Stomach smooth muscle (tissue), 2 donors: ENCODE data around the gene BNC2.

Experiments used
- H3K27ac ChIP-seq: one replicate; pipeline ENCODE4 v1.7.0; 2013; ENCODE audit warnings: mild to moderate bottlenecking, low read length, inconsistent platforms
- H3K27me3 ChIP-seq, 2 donors: one replicate each; pipeline ENCODE4 v1.7.0; 2013; ENCODE audit warnings: low read length in 2 of 2; ENCODE audit not compliant: insufficient read depth in 2 of 2, control insufficient read depth in 1 of 2
- H3K36me3 ChIP-seq, 2 donors: one replicate each; pipeline ENCODE4 v1.7.0; 2013; ENCODE audit warnings: low read length in 2 of 2; ENCODE audit not compliant: control insufficient read depth in 2 of 2, insufficient read depth in 2 of 2
- H3K4me1 ChIP-seq: one replicate; pipeline ENCODE4 v1.7.0; 2013; ENCODE audit warnings: low read length; ENCODE audit not compliant: control insufficient read depth, insufficient read depth
- H3K4me3 ChIP-seq, 2 donors: one replicate each; pipeline ENCODE4 v1.7.0; 2013; ENCODE audit warnings: low read length in 2 of 2
- H3K9ac ChIP-seq, 2 donors: one replicate each; pipeline ENCODE4 v1.7.0; 2013; ENCODE audit warnings: low read length in 2 of 2, mild to moderate bottlenecking in 1 of 2
- H3K9me3 ChIP-seq, 2 donors: one replicate each; pipeline ENCODE4 v1.7.0; 2013; ENCODE audit warnings: low read length in 2 of 2; ENCODE audit not compliant: control insufficient read depth in 2 of 2
- donor health status: healthy.
- donor health status: Pancreatic carcinoma.

Gene BNC2

DNA sequence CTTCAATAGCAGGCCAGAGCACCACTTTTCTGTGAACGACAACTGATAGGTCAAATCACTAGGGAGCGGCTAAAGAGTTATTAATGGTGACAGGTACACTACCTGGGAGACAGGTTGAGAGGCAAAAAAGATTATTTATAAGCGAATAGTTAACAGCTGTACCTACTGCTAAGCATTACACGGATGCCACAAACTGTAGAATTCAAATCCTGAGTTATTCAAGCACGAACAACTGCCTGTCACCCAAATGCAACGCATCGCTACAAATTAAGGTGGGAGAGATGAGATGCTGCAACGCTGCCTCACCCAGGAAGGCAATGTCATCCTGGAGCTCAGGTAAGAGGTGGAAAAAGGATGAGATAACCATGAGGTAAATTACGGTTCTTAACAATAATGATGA lies 342.9 kb downstream of the BNC2 start:
- Histone ChIP-seq H3K4me1 (peaks cover 8% of the 10 kb centered on the region), H3K27me3 (no peaks in the 10 kb centered on the region), H3K9ac (no peak overlapping the region), H3K27ac (no peak overlapping the region), H3K36me3 (no peaks in the 10 kb centered on the region), H3K9me3 (no peaks in the 10 kb centered on the region), H3K4me3 (no peak overlapping the region)

- H3K27me3 ChIP-seq = no peaks in the 10 kb centered on the region
- no peak overlapping the region for H3K4me3 ChIP-seq
- H3K4me1 ChIP-seq = peaks cover 20% of the 10 kb centered on the region
- H3K9ac ChIP-seq = no peak overlapping the region
- H3K9me3 ChIP-seq = no peaks in the 10 kb centered on the region
- no peaks in the 10 kb centered on the region for H3K36me3 ChIP-seq
- no peak overlapping the region for H3K27ac ChIP-seq
Measured at GRCh38 chr9:16526380-16526779, 344.1 kb downstream of the BNC2 start.

DNA sequence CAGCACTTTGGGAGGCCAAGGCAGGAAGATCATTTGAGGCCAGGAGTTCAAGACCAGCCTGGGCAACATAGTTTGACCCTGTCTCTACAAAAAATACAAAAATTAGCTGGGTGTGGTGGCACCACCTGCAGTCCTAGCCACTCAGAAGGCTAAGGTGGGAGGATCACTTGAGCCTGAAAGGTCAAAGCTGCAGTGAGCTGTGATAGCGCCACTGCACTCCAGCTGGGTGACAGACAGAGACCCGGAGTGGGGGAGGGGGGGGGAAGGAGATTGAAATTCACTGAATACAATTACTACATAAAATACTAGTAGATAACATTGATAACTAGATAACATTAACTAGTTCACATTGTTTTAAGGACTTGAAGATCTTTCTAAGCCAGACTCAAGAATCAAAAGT lies 345.6 kb downstream of the BNC2 start:
- no peaks in the 10 kb centered on the region for H3K27me3 ChIP-seq
- no peak overlapping the region for H3K9ac ChIP-seq
- H3K4me3 ChIP-seq = no peak overlapping the region
- no peaks in the 10 kb centered on the region for H3K36me3 ChIP-seq
- peaks cover 18% of the 10 kb centered on the region for H3K4me1 ChIP-seq
- no peak overlapping the region for H3K27ac ChIP-seq
- no peaks in the 10 kb centered on the region for H3K9me3 ChIP-seq

DNA sequence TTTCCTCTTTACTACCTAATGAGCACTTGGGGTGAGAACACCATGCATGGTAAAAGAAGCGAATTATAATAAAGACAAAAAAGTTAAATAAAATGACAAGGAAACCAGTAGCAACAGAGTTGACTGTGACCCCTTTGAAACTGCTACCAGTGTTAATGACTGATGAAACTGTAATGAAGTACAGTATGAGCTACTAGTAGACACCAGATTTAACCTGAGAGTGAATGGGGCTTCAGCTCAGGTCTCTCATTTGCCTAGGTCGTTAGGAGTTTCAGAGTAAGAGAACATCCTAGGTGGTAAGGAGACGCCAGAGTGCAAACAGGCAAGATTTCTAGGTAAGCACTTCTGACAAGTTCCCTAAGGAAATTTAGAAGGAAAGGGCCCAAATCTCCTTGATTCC lies 346.4 kb downstream of the BNC2 start:
- Histone ChIP-seq H3K4me3 (no peak overlapping the region), H3K4me1 (peaks cover 18% of the 10 kb centered on the region), H3K9me3 (no peaks in the 10 kb centered on the region), H3K27me3 (no peaks in the 10 kb centered on the region), H3K9ac (no peak overlapping the region), H3K27ac (no peak overlapping the region), H3K36me3 (no peaks in the 10 kb centered on the region)

DNA sequence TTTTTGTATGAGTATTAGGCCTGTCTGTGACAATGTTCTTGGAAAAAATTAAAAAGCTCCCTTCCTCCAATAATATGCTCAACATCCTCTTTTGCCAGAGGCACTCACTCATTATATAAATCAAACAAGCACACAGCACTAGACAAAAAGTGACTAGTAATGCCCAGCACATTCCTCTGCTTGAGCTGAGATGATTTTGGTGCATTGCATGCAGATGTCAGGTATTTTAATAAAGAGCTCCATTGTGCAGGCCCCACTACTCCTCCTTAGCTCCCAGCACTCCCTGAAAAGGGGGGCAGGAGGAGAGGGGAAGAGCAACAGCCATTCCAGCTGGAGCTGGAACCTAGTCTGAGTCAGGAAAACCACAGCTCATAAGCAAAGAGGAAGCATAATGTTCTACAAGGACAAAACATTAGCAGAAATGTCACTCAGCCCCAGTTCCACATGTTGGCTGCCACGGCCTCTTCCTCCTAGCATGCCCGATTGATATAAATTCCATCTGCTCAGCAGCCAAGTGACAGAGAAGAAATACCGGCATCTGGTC lies 348.5 kb downstream of the BNC2 start:
- H3K27ac ChIP-seq = peak overlapping the region; percentile 68
- no peaks in the 10 kb centered on the region for H3K27me3 ChIP-seq
- H3K36me3 ChIP-seq = no peaks in the 10 kb centered on the region
- H3K4me1 ChIP-seq = peaks cover 18% of the 10 kb centered on the region
- H3K9ac ChIP-seq = peak overlapping the region in 1 of 2 donors; percentile 5
- H3K4me3 ChIP-seq = no peak overlapping the region
- H3K9me3 ChIP-seq = no peaks in the 10 kb centered on the region

- Histone ChIP-seq H3K27me3 (no peaks in the 10 kb centered on the region), H3K4me1 (peaks cover 30% of the 10 kb centered on the region), H3K9ac (no peak overlapping the region), H3K27ac (peak overlapping the region; percentile 32), H3K4me3 (no peak overlapping the region), H3K9me3 (no peaks in the 10 kb centered on the region), H3K36me3 (no peaks in the 10 kb centered on the region)
Measured at GRCh38 chr9:16519001-16519400, 351.5 kb downstream of the BNC2 start.

- H3K27ac ChIP-seq = peak overlapping the region; percentile 56
- peaks cover 21% of the 10 kb centered on the region for H3K4me1 ChIP-seq
Measured at GRCh38 chr9:16516891-16517290, 353.6 kb downstream of the BNC2 start.

GRCh38 chr9:16515879-16516301 lies 354.6 kb downstream of the BNC2 start:
- H3K4me1 ChIP-seq = peaks cover 13% of the 10 kb centered on the region
- H3K9ac ChIP-seq = no peak overlapping the region
- peak overlapping the region in 1 of 2 donors; percentile 31 for H3K4me3 ChIP-seq
- H3K27me3 ChIP-seq = no peaks in the 10 kb centered on the region
- H3K36me3 ChIP-seq = no peaks in the 10 kb centered on the region
- H3K27ac ChIP-seq = peak overlapping the region; percentile 31
- no peaks in the 10 kb centered on the region for H3K9me3 ChIP-seq

More at GRCh38 chr9:16516891-16517290, 353.6 kb downstream of the BNC2 start:
- H3K9me3 ChIP-seq = no peaks in the 10 kb centered on the region
- no peaks in the 10 kb centered on the region for H3K36me3 ChIP-seq
- no peak overlapping the region for H3K9ac ChIP-seq
- H3K27me3 ChIP-seq = no peaks in the 10 kb centered on the region
- H3K4me3 ChIP-seq = no peak overlapping the region

- Histone ChIP-seq H3K36me3 (no peaks in the 10 kb centered on the region), H3K27me3 (no peaks in the 10 kb centered on the region), H3K9ac (peak overlapping the region in 1 of 2 donors; percentile 58), H3K4me1 (peaks cover 13% of the 10 kb centered on the region), H3K4me3 (peak overlapping the region; percentile 36 to 61), H3K27ac (peak overlapping the region; percentile 65), H3K9me3 (no peaks in the 10 kb centered on the region)
Measured at GRCh38 chr9:16515207-16515606, 355.3 kb downstream of the BNC2 start.

- Histone ChIP-seq H3K9me3 (no peaks in the 10 kb centered on the region), H3K4me1 (peaks cover 13% of the 10 kb centered on the region), H3K27me3 (no peaks in the 10 kb centered on the region), H3K36me3 (no peaks in the 10 kb centered on the region), H3K9ac (no peak overlapping the region), H3K4me3 (no peak overlapping the region), H3K27ac (no peak overlapping the region)
Measured at GRCh38 chr9:16514131-16514530, 356.3 kb downstream of the BNC2 start.

GRCh38 chr9:16512281-16512680 lies 358.2 kb downstream of the BNC2 start:
- no peak overlapping the region for H3K9ac ChIP-seq
- no peaks in the 10 kb centered on the region for H3K36me3 ChIP-seq
- H3K27me3 ChIP-seq = no peaks in the 10 kb centered on the region
- no peak overlapping the region for H3K4me3 ChIP-seq
- no peak overlapping the region for H3K27ac ChIP-seq
- H3K4me1 ChIP-seq = peaks cover 13% of the 10 kb centered on the region
- H3K9me3 ChIP-seq = no peaks in the 10 kb centered on the region
